Ishikawa (cell line): ENCODE measurements around the gene RIPOR1.

ENCODE experiments used
- EP300 ChIP-seq: IDR thresholded peaks from 2 replicates; pipeline ENCODE4 v1.6.1; 2012; ENCODE audit warnings: borderline replicate concordance
- RAD21 ChIP-seq: IDR thresholded peaks from 2 replicates; pipeline ENCODE4 v1.6.1; 2012; ENCODE audit warnings: low read depth

GRCh38 chr16:67528870-67529581 is 397 bp downstream of the RIPOR1 start:
- TF ChIP-seq EP300 (no peak; the same call in 1 of the 2 replicates), RAD21 (no peak)
